GM19463 (cell line): ENCODE results near the gene KSR2.
A peak's percentile ranks its signal among the peaks of the same experiment; 100 is the strongest.
"Not testable (repeated sequence)": the region's sequence is repeated elsewhere in the genome, so short reads cannot be mapped to it uniquely, and the experiment has no call there.

ENCODE experiments used
- ATAC-seq: cut with Tn5 transposase; IDR thresholded peaks from one replicate; pipeline ENCODE4 v1.9.1; 2021; ENCODE audit warnings: mild to moderate bottlenecking, moderate library complexity; ENCODE audit not compliant: unreplicated experiment

Gene KSR2

DNA sequence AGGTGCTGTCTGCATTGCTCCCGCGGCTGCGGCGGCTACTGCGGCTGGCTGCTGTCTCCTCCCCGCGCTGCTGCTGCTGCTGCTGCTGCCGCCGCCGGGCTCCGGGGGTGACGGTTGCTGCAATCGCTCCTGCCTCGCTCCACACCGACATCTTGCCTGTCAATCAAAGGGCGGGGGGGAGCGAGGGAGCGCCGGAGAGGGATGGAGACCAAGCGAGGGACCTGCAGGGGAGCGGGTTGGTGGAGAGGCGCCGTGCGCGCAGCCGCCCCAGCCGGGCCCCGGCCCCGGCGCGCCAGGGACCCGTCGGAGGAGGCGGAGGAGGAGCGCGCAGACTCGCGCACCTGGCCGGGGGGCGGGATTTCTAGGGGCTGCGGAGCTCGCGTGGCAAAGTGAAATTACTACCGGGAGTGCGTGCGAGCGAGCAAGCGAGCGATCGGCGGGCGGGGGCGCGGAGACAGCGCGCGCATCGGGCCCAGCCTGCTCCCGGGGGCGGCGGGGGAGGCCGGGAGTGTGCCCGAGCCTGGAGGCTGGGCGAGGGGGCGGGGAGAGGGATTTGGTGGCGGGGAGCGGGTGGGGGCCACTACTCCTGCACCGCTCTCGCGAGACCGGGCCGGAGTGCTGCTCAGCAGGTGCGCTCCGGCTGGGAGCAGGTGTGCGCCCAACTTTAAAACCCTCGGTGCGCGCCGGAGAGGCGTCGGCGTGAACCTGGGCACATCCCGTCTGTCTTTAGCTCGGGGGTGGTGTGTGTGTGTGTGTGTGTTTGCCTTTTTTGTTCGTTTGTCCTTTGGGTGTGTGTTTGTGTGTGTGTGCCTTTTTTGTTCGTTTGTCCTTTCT lies at the start of gene KSR2:
Gene KSR2 (minus strand): TSS at position 165 of the 834 bp plus-strand sequence. CDS start 735 bp downstream, outside the sequence.
- ATAC-seq: no peak

GRCh38 chr12:118017926-118018325 lies 49.1 kb upstream of the KSR2 start:
- ATAC-seq: no peak

- ATAC-seq: peak; percentile 99
These were observed 47.9 kb upstream of the KSR2 start, which contains the start of gene RFC5 for GRCh38 chr12:118016424-118017264. RFC5 (plus strand) TSS chr12:118016703; CDS start chr12:118016828, 125 bp downstream.

- no peak for ATAC-seq
These were observed 47.2 kb upstream of the KSR2 start for GRCh38 chr12:118015944-118016343.

- no peak for ATAC-seq
These were observed 46.5 kb upstream of the KSR2 start for GRCh38 chr12:118015306-118015705.

DNA sequence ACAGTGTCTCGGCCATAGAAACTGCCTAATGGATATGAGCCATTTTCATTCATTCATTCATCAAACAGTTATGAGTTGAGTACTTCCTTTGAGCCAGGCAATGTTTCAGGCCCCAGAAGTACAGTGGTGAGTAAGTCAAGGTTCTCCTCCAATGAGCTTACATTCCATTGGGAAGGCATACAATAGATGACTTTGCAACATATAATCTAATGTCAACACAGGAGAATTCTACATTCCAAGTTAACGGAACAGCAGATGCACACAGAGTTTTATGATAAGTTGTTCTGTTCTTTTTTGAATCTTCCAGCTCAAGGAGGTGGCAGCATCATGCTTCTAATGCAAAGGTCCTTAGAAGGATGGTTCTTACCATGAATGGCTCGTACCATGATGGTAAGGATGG lies 44.5 kb upstream of the KSR2 start:
- no peak for ATAC-seq

DNA sequence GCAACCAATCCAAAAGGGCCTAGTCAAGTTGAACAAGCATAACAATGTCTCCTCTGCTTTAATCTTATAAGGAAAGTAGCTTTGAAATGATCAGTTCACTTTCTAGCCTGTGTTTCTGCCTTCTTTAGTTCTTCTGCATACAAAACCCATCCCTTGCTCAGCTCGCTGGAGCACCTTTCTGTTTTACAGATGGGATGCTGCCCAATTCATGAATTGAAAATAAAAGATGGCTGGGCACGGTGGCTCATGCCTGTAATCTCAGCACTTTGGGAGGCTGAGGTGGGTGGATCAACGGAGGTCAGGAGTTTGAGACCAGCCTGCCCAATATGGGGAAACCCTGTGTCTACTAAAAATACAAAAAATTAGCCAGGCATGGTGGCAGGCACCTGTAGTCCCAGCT lies 43.2 kb upstream of the KSR2 start:
- no peak for ATAC-seq

DNA sequence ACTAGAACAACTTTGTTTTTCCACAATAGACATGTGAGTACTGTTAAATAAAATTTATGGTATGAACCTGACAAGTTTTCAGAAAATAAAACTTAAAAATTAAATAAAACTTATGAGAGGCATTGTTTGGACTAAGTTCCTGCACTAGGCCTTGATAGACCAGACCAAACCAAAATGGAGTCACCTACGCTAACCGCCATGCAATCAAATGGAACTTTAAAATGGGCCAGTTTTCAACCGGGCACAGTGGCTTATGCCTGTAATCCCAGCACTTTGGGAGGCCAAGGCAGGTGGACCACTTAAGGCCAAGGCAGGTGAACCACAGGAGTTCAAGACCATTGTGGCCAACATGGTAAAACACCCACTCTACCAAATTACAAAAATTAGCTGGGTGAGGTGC lies 42.6 kb upstream of the KSR2 start:
- ATAC-seq: no peak

- ATAC-seq: no peak
These were observed 42.1 kb upstream of the KSR2 start for GRCh38 chr12:118010903-118011302.

- ATAC-seq: not testable (repeated sequence)
These were observed 31.0 kb upstream of the KSR2 start for GRCh38 chr12:117999806-118000205.

GRCh38 chr12:117998719-117999118 lies 29.9 kb upstream of the KSR2 start:
- no peak for ATAC-seq

DNA sequence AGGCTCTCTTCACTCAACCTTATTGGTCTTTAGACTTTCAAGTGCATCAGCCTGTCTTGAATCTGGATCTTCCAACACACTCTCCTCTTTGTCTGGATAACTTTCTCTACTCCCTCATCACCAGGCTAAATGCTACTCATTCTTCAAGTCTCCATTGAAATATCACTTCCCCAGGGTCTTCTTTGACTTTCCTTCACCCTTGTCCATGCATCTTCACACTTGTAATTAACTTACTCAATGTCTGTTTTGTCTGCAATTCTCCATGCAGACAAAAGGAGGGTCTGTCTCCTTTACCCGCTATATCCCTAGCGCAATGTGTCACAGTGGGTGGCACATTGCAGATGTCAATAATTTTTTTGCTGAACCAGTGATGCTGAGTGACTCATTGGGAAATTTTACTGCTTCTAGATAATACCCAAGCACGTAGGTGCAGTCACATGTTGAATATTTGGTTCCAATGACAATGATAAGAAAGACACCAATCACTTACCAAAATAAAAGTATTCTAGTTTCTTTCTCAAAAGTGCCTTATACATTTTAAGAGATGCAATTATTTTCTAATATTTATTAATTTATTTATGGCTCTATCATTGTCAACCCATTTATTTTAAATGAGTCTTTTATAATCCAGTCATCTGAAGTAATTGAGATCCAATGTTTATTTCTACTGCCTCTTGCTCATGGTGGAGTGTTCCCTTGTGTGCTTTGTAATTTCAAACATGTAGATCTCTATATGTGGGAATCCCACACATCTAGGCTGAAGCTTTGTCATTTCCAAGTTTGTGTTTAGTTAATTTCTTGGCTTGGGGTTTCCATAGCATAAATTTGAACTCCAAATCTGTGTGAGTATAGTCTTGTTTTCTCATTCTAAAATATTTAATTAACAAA lies 26.0 kb upstream of the KSR2 start:
- ATAC-seq: no peak

GRCh38 chr12:117986705-117987469 lies 18.1 kb upstream of the KSR2 start:
- ATAC-seq: no peak

DNA sequence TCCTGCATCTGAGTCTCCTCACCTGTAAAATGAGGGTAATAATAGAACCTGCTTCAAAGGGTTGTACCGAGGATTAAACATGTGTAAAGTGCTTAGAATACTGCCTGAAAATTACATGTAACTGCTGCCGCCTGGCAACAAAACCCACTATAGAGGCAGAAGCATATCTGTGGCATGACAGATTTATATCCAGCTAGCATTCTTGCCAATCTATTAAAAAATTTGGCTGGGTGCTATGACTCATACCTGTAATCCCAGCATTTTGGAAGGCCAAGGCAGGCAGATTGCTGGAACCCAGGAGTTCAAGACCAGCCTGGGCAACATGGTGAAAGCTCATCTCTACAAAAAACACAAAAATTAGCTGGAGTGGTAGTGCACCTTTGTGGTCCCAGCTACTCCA lies 16.4 kb upstream of the KSR2 start:
- ATAC-seq: no peak

DNA sequence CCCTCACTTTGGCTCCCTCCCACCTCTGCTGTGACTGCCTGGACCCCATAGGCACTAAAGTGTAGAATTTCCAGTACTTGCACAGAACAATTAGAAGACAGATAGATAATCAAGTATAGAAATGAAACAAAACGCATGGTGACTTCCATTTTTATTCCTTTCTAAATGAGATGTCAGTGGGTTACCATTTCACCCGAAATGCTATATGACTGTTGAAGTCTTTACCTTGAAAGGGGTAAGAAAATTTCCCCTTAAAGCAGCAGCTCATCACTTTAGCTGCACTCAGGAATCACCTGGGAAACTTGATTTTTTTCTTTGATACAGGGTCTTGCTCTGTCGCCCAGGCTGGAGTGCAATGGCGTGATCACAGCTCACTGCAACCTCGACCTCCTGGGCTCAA lies 12.5 kb upstream of the KSR2 start:
- ATAC-seq: no peak

GRCh38 chr12:117980616-117981015 lies 11.8 kb upstream of the KSR2 start:
- ATAC-seq: no peak

- no peak for ATAC-seq
These were observed 8.6 kb upstream of the KSR2 start for GRCh38 chr12:117977373-117977772.

- no peak for ATAC-seq
These were observed 6.2 kb upstream of the KSR2 start for GRCh38 chr12:117975006-117975405.

GRCh38 chr12:117972301-117972700 lies 3.5 kb upstream of the KSR2 start:
- no peak for ATAC-seq

GRCh38 chr12:117970334-117970733 lies 1.5 kb upstream of the KSR2 start:
- ATAC-seq: no peak
